ENCODE measurements around the gene SLC2A4. TPM values are rescaled to one million over a fixed set of nuclear protein-coding genes. Genes with fewer than 3 reads are reported as not detected.

The SLC2A4 gene
- total and polyA plus RNA-seq, 2 experiments from 2014 or later = 6.3 to 13.6 TPM

DNA sequence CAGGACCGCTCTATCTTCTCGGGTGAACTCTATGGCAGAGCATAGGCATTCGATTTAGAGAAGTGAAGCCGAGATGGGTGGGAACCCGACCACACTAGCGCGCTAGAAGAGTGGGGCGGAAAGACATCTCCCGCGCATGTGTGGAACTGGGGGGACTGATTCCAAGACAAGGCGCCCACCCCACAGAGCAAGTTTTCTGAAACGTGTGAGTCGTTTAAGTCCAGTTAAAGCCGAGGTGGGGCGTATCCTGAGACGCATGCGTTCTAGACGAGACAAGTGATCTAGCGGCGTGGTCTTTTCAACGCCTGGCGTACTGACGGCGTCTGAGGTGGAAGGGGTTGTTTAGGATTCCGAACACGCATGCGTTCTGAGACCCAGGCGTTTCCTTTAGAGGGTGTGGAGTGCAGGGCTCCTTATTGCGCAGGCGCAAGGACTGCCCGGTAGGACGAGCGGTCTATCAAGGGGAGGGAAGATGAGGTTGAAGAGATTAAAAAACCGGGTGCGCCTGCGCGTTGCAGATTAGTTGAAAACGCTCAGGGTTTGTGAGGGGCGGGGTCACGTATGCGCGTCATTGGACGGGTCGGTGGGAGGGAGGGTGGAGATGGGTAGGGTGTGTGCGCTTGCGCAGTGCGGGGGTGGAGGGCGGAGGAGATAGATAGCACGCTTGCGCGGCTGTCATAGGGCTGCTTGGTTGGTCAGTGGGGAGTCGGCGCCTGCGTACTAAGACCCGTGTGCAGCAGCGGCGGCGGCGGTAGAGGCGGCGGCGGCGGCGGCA, 25.6 kb downstream of the SLC2A4 start, which contains the start of gene EIF5A:
EIF5A (plus strand) TSS at position 718 of the 775 bp plus-strand sequence. CDS start 2,008 bp downstream, outside the sequence.
- H3K9me2 ChIP-seq (ENCODE audit: insufficient read depth) = no peaks in the 10 kb centered on the region
- H3K27me3 ChIP-seq (ENCODE audit: insufficient read depth) = no peaks in the 10 kb centered on the region
- H3K4me3 Mint-ChIP-seq = peak within 1 kb of the TSS; percentile 98
- peaks cover 29% of the 10 kb centered on the region for H3K27me3 Mint-ChIP-seq (ENCODE audit: insufficient read depth, low read depth, poor library complexity)
- peaks cover 20% of the 10 kb centered on the region; the same call in 1 of the 2 replicates for H3K4me1 ChIP-seq (ENCODE audit: insufficient read depth)
- peak within 1 kb of the TSS; percentile 98 for H3K4me2 ChIP-seq
- H3K4me1 Mint-ChIP-seq = peaks cover 31% of the 10 kb centered on the region
- peaks cover 27% of the 10 kb centered on the region for H3K36me3 ChIP-seq (ENCODE audit: insufficient read depth)
- H3K27ac Mint-ChIP-seq = peak within 1 kb of the TSS; percentile 99
- H3F3A ChIP-seq (replicated peaks; ENCODE audit: low read depth) = peaks cover 45% of the 10 kb centered on the region
- peak within 1 kb of the TSS; percentile 76 for H2AFZ ChIP-seq
- H3K4me3 ChIP-seq = peak within 1 kb of the TSS; percentile 98
- TF ChIP-seq POLR2AphosphoS5 (IDR thresholded peaks at IDR 0.05; ENCODE audit: low read depth) (peak; percentile 78), CREB1 (CRISPR knock-in tag; IDR thresholded peaks at IDR 0.05; ENCODE audit: low read depth) (peak; percentile 87), ZNF114 (CRISPR knock-in tag; IDR thresholded peaks at IDR 0.05) (no peak)
- H3K79me2 ChIP-seq (replicated peaks; ENCODE audit: insufficient read depth) = peaks cover 35% of the 10 kb centered on the region
- DNase-seq (ENCODE audit: low spot score) (peak; percentile 100), ATAC-seq (peak; percentile 76)
- peaks cover 9% of the 10 kb centered on the region; the same call in 2 of the 3 replicates for H3K9me3 Mint-ChIP-seq
- peaks cover 31% of the 10 kb centered on the region for H4K20me1 ChIP-seq (replicated peaks; ENCODE audit: insufficient read depth)
- peaks cover 38% of the 10 kb centered on the region for H3K36me3 Mint-ChIP-seq (ENCODE audit: low read depth)
- peak within 1 kb of the TSS; percentile 99 for H3K27ac ChIP-seq (ENCODE audit: low read depth)

DNA sequence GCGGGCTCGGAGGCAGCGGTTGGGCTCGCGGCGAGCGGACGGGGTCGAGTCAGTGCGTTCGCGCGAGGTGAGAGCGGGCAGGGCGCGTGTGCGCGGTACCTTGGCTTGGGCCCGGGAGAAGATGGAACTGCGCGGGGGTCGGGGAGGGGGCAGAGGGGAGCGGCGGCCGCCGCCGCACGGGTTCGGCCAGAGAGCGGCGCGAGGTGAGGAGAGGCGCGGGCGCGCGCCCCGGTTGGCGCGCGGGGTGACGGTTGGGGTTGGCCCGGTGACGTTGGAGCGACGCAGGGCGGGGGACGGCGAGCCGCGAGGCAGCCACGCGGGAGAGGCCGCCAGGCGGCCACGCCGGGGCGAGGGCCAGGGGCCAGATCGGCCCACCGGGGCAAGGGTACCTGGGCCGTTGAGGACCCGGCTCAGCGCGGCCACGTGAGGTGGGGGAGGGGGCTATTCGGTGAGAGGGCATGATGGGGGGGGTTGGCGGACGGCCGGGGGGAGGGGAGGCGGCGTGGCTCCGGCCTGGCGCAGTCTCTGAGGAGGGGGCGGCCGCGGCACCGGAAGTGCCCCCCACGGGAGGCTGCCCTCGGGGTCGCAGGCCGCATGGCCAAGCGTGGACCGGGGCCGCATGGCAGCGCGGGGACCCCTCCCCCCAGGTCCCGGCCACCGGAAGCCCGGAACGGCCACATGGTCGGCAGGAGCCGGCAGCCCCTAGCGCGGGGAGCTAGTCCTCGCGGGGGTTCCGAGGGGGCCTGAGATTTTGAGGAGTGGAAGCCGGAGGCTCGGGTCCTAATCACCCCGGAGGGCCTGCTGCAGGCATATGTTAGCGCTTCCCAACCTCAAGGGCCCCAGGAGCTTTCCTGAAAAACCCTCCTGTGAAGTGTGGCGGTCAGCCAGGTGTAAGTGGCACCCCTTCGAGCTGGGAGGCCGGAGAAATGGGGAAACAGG, 26.4 kb downstream of the SLC2A4 start:
- Mint-ChIP-seq H3K27ac (peak overlapping the region; percentile 99), H3K4me1 (peaks cover 38% of the 10 kb centered on the region), H3K36me3 (ENCODE audit: low read depth) (peaks cover 47% of the 10 kb centered on the region), H3K9me3 (peaks cover 9% of the 10 kb centered on the region; the same call in 2 of the 3 replicates), H3K27me3 (ENCODE audit: insufficient read depth, low read depth, poor library complexity) (peaks cover 36% of the 10 kb centered on the region), H3K4me3 (peak overlapping the region; percentile 98)
- Histone ChIP-seq H3K4me2 (peak overlapping the region; percentile 98), H3K4me3 (peak overlapping the region; percentile 98), H2AFZ (no peak overlapping the region), H3K4me1 (ENCODE audit: insufficient read depth) (peaks cover 20% of the 10 kb centered on the region; the same call in 1 of the 2 replicates), H3K27me3 (ENCODE audit: insufficient read depth) (no peaks in the 10 kb centered on the region), H3F3A (replicated peaks; ENCODE audit: low read depth) (peaks cover 51% of the 10 kb centered on the region), H3K27ac (ENCODE audit: low read depth) (peak overlapping the region; percentile 99), H4K20me1 (replicated peaks; ENCODE audit: insufficient read depth) (peaks cover 38% of the 10 kb centered on the region), H3K9me2 (ENCODE audit: insufficient read depth) (no peaks in the 10 kb centered on the region), H3K36me3 (ENCODE audit: insufficient read depth) (peaks cover 32% of the 10 kb centered on the region), H3K79me2 (replicated peaks; ENCODE audit: insufficient read depth) (peaks cover 35% of the 10 kb centered on the region)
- DNase-seq (ENCODE audit: low spot score) = peak; percentile 64
- ATAC-seq = peak; percentile 25
- TF ChIP-seq, protein P1, sequence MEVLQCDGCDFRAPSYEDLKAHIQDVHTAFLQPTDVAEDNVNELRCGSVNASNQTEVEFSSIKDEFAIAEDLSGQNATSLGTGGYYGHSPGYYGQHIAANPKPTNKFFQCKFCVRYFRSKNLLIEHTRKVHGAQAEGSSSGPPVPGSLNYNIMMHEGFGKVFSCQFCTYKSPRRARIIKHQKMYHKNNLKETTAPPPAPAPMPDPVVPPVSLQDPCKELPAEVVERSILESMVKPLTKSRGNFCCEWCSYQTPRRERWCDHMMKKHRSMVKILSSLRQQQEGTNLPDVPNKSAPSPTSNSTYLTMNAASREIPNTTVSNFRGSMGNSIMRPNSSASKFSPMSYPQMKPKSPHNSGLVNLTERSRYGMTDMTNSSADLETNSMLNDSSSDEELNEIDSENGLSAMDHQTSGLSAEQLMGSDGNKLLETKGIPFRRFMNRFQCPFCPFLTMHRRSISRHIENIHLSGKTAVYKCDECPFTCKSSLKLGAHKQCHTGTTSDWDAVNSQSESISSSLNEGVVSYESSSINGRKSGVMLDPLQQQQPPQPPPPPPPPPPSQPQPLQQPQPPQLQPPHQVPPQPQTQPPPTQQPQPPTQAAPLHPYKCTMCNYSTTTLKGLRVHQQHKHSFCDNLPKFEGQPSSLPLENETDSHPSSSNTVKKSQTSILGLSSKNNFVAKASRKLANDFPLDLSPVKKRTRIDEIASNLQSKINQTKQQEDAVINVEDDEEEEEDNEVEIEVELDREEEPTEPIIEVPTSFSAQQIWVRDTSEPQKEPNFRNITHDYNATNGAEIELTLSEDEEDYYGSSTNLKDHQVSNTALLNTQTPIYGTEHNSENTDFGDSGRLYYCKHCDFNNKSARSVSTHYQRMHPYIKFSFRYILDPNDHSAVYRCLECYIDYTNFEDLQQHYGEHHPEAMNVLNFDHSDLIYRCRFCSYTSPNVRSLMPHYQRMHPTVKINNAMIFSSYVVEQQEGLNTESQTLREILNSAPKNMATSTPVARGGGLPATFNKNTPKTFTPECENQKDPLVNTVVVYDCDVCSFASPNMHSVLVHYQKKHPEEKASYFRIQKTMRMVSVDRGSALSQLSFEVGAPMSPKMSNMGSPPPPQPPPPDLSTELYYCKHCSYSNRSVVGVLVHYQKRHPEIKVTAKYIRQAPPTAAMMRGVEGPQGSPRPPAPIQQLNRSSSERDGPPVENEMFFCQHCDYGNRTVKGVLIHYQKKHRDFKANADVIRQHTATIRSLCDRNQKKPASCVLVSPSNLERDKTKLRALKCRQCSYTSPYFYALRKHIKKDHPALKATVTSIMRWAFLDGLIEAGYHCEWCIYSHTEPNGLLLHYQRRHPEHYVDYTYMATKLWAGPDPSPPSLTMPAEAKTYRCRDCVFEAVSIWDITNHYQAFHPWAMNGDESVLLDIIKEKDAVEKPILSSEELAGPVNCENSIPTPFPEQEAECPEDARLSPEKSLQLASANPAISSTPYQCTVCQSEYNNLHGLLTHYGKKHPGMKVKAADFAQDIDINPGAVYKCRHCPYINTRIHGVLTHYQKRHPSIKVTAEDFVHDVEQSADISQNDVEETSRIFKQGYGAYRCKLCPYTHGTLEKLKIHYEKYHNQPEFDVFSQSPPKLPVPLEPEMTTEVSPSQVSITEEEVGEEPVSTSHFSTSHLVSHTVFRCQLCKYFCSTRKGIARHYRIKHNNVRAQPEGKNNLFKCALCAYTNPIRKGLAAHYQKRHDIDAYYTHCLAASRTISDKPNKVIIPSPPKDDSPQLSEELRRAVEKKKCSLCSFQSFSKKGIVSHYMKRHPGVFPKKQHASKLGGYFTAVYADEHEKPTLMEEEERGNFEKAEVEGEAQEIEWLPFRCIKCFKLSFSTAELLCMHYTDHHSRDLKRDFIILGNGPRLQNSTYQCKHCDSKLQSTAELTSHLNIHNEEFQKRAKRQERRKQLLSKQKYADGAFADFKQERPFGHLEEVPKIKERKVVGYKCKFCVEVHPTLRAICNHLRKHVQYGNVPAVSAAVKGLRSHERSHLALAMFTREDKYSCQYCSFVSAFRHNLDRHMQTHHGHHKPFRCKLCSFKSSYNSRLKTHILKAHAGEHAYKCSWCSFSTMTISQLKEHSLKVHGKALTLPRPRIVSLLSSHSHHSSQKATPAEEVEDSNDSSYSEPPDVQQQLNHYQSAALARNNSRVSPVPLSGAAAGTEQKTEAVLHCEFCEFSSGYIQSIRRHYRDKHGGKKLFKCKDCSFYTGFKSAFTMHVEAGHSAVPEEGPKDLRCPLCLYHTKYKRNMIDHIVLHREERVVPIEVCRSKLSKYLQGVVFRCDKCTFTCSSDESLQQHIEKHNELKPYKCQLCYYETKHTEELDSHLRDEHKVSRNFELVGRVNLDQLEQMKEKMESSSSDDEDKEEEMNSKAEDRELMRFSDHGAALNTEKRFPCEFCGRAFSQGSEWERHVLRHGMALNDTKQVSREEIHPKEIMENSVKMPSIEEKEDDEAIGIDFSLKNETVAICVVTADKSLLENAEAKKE (CRISPR knock-in tag; IDR thresholded peaks at IDR 0.05) = no peak
- peak; percentile 77 for TF ChIP-seq CREB1 (CRISPR knock-in tag; IDR thresholded peaks at IDR 0.05; ENCODE audit: low read depth)
- TF ChIP-seq NANOG (IDR thresholded peaks at IDR 0.05; ENCODE audit: borderline replicate concordance) = no peak

Data from GM23338 (cell line).